HG03460 (cell line): ENCODE data around the gene BACH2.
A peak's percentile ranks its signal among the peaks of the same experiment; 100 is the strongest.
"Not testable (repeated sequence)": the region's sequence is repeated elsewhere in the genome, so short reads cannot be mapped to it uniquely, and the experiment has no call there.

ENCODE experiments used
- ATAC-seq: cut with Tn5 transposase; IDR thresholded peaks from one replicate; pipeline ENCODE4 v1.9.1; 2021; ENCODE audit not compliant: unreplicated experiment

BACH2 gene

DNA sequence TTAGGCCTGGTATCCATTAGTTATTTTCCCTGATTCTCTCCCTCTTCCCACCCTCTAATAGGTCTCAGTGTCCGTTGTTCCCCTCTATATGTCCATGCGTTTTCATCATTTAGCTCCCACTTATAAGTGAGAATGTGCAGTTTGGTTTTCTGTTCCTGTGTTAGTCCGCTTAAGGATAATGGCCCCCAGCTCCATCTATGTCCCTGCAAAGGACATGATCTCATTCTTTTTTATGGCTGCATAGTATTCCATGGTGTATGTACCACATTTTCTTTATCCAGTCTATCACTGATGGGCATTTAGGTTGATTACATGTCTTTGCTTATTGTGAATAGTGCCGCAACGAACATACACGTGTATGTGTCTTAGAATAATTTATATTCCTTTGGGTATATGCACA lies 14.4 kb downstream of the BACH2 start:
- not testable (repeated sequence) for ATAC-seq

DNA sequence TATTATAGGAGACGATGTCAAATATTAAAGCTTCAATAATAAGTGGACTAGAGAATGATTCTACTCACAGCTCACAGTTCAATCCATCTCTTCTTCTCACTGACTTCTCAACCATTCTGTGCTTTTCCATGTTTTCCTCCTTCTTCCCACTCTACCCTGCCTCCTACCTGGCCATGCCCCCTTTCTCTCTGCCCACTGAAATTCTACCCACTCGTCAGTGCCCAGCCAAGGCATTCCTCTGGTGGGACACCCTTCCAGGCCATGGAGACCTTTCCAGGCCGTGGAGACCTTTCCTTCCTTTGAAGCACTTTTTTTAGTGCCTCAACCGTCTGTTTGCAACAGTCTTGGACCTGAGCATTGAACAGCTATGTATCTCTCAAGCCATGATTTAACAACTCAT lies 18.5 kb downstream of the BACH2 start:
- ATAC-seq: no peak

DNA sequence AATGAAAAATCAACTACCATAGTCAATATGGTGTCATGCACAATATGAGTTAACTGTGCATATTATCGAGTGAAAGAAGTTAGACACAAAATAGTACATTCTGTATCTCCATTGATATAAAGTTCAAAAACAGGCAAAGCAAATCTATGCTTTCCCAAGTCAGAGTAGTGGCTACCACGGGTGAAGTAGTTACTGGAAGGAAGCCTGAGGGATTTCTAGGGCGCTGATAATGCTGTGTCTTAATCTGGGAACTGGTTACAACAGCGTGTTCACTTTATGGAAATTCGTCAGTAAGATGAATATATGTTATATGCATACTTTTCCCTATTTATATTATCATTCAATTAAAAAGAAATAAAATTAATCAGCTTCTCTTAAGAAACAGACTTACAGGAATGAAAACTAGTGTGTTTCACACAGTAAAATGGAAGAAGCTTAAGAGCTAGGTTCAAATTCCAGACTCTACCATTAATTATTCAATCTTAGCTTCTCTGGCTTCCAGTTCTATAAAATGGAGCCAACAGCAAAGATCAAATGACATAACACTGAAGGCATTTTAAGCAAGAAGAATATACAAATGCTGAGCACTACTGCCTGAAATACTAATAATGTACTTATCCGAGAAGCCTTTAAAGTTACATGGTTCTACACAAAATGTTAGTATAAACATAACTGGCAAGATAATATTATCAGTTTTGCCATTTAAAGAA lies 19.2 kb downstream of the BACH2 start:
- no peak for ATAC-seq

DNA sequence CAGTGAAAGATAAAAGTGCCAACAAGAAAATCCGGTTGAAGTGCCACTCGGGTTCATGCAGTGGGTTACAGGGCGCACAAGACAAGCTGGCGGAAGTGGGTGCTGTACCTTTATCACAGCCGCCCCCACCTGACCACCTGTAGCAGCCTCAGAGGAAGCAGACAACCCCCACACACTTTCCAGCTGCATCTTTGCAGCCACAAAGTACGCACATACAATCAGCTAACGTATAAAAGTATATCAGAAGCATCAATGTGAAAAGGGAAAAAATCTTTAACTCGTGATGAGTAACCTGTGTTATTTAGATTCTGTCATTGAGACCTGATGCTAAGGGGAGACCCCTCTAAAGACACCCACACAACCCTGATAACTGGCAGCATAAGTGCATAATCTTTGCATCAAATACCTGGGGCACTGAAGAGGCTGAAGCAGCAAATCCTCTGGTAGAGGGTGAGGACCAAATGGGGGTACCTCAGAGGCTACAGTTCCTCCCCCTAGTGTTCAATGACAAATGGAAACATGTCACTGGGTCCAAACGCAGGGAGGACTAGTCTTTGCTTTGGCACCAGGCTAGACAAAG lies 22.1 kb downstream of the BACH2 start:
- no peak for ATAC-seq

DNA sequence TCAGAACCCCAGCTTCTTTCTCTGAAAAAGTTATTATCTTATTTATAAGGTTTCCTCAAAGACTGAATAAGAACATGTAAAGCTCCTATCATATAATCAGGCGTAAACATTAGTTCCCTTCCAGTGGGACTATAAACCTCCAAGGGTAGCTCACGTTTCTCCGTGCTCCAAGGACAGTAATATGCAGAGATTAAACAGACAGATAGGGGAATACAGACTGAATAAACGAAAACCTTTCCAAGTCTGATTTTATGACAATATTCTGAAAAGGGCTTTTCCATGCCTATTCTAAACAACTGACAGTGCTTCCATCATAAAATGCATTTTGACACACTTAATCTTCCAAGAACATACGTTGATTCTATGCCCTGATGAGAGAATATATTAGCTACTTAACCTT lies 22.8 kb downstream of the BACH2 start:
- ATAC-seq: no peak

DNA sequence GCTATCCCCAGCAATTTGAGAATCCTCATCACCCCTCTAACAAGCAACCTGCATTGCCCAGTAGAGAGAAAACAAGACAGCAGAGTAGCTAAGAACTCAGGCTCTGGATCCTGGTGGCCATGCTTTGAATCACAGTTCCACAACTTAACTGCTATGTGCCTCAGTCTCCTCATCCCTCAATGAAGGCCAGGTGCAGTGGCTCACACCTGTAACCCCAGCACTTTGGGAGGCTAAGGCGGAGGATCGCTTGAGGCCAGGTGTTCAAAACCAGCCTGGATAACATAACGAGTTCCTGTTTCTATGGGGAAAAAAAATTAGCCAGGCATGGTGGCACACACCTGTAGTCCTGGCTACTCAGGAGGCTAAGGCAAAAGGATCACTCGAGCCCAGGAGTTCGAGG lies 23.7 kb downstream of the BACH2 start:
- no peak for ATAC-seq

DNA sequence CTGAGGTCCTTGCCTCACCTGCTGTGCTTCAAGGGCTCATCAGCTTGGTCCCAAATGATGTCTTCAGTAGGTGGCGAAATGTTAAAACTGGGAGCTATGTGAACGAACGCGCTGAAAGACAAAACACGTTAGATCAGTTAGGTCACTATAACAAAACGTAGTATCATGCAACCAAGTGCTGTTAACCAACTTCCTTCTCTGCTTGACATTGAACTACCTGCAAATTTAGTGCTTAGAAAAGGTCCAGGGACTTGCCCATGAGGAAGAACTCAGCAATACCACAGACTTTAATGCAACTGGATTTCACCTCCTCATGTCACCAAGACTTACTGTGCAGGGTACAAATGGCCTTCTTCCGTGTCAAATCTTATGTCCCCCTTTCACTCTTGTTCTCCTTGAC lies 24.8 kb downstream of the BACH2 start:
- ATAC-seq: no peak

DNA sequence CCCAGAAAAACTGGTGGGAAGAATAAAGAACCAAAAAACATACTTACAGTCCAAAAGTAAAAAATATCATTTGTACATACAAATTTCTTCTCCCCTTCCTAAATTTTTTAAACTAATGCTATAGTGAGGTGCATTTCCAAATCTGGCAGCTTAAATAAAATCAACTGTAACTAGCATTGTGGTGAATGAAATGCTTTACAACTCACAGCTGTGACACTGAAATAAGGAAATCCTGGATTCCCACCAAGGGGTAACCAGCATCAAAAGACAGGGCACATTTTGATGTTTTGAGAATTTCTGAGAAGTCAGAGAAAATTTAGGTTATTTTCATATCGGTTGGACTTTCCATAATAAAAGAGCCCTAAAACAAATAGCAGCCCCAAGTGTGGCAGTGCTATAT lies 27.3 kb downstream of the BACH2 start:
- no peak for ATAC-seq

DNA sequence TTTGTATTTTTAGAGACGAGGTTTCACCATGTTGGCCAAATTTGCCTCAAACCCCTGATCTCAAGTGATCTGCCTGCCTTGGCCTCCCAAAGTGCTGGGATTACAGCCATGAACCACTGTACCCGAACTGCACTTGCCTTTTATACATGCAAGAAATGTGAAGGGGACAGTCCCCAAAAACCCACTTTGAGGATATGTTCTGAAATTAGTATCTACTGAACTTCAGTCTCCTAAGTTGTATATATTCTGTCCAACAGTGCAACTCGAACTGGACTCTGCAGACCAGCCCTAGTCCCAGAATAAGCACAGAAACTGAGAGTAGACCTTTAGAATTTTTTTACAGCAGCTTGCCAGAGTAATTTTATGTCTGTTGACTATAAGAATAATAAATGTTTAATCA lies 28.5 kb downstream of the BACH2 start:
- no peak for ATAC-seq

DNA sequence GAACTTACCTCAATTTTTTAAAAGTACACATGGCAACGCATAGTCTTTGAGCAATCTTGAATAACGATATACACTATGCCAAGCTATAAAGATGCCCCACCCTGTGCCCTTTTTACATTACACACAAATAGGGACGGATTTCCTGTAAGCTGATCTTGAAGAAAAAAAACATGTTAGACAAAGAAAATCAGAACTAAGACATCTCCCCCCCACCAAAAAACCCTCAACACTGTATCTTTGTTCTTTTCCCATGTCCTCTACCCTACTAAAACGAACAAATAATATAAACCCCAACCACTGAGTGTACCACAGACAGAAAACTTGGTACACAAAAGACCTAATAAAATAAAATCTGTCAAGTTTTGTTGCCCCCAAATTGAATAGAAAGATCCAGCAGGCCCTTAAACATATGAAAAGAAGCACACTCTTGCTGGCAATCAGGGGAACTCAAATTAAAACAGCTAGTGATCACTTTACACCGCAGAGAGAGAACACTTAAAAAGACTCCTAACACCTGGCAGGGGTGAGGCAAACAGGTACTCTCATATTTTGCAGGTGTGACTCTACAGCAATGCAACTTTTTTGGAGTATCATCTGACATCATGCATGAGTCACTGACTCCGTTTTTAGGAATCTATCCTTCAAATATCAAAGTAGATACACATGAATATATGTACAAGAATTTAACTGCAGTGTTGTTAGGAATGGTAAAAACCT lies 29.6 kb downstream of the BACH2 start:
- ATAC-seq: no peak

DNA sequence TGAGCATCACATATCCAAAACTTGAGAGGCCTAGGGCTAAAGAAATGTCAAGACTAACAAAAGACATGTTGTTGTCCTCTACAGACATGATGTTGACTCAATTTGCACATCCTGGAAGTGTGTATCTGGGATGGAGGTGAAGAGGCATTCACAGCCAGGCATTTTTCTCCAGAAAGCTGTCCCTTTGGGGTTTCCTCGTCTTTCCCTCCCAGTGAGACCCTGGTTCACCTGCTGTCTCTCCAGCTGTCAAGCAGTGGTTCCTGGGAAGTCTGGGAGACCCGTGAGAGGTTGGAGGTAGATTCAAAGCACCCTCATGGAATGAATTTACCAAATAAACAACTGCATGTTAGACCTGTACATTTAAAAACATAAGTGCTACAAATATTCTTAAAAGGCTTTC lies 32.1 kb downstream of the BACH2 start:
- no peak for ATAC-seq

DNA sequence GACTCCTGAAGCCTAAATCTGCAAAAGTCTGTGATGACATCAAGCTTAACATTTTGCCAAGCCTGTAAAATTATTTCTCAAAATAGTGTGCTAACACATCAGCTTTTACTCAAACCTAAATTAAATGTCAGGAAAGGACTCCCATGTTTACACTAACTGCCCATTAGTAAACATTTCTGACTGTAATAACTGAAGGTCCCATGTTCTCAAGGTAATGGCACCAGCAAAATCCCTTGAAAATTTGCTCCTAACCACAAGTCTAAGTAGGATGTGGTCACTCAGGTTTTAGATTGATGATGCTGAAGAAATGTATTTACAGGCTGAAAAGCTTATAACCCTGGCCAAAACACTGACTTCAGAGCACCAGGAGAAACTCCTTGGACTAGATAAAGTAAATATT lies 33.0 kb downstream of the BACH2 start:
- ATAC-seq: no peak

DNA sequence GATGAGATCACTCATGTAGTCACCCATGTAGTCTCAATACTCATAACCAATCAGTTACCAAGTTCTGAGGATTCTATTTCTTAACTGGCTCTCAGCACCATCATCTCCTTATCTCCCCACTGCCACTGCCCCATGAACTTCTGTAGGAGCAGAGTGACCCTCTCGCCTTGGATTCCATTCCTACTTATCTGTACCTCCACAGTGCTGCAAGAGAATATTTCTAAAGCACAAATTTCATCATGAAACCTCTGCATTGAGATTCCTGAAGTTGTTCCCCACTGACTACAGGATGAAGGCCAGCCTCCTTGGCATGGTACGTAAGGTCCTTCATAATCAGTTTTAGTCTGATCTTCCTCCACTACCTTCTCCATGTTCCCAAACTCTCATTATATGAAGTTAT lies 34.8 kb downstream of the BACH2 start:
- ATAC-seq: no peak

DNA sequence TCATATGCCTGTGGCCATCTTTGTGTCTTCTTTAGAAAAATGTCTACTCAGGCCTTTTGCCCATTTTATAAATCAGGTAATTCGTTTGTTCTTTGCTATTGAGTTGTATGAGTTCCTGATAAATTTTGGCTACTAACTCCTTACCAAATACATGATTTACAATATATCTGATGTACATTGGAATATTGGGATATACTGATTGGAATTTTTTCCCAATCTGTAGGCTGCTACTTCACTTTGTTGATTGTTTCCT lies 39.2 kb downstream of the BACH2 start:
- no peak for ATAC-seq

DNA sequence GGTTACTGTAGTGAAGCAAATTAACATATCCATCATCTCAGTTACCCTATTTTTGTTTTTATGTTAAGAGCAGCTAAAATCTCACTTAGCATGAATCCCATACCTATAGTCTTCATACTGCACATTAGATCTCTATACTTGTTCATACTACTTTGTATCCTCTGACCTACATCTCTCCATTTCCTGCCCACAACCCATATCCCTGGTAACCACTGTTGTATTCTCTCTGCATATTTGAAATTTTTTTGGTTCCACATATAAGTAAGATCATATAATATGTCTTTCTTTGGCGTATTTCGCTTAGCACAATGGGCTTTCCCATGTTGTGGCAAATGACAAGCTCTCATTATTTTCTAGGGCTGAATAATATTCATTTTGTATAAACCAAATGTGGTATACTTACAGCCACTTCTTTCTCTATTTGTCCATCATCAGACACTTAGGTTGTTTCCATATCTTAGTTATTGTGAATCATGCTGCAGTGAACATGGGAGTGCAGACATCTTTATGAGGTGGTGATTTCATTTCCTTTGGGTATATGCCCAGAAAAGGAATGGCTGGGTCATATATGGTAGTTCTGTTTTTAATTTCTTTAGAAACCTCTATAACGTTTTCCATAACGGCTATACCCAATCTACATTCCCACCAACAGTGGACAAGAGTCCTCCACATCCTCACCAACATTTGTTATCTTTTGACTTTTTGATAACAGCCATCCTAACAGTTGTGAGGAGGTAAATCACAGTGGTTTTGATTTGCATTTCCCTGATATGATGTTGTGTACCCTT lies 39.8 kb downstream of the BACH2 start:
- no peak for ATAC-seq

DNA sequence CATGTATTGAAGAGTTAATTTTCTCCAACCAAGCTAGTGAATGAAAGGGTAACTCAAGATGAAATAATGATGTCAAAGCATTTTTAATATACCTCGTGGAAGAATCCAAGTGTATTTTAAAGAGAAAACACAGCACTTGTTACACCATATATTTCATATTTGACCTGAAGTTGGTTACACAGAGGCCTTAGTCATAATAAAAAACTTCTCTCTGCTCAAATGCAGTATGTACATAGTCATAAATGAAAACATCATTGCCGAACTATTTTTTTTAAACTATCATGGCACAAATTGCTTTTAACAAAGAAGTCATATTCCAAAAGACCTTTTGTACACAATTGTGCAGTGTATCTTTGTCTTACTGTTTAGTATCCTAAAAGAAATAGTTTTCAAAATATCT lies 43.0 kb downstream of the BACH2 start:
- ATAC-seq: no peak

DNA sequence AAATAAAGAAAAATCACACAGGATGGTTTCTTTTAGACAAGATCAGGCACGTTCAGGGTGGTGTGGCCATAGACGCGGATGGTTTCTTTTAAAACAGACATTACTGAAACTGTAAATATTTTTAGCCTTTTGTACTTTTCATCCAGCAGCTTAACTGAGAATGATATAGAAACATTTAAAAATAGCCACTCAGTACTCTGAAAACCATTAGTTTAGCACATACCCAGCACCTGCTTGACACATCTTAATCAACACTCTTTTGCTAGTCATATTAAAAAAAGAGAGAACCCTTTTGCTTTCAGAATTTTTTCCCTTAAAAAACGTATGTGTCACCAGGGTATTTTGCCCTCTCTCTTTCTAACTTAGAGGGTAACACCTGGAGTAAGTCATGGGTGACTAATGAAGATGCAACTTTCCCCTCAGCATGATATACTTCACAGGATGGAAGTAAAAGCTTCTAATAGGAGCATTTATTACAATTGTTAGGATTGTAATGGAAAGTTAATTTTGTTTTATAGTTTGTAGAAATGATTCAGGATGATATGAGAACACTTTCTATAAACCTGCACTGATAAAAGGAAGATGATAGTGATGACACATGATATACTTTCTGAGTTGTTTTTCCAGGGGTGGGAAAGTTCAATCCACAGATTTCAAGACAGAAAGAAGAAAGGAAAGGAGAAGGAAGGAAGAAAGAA lies 45.2 kb downstream of the BACH2 start:
- ATAC-seq: peak; percentile 87

DNA sequence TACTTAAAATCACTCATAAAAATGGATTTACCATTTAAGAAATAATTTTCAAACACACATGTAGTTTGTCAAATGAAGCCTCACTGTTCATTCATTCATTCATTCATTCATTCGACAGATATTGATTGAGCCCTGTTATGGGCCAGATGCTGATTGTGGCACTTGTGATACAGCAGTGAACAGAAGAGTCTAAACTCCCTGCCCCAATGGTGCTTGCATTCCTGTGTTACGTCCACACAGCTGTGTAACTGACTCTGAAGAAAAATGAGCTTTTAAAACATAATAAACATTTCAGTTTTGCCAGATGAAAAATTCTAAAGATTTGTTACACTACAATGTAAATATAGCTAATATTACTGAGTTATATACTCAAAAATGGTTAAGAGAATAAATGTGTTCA lies 46.2 kb downstream of the BACH2 start:
- ATAC-seq: no peak

DNA sequence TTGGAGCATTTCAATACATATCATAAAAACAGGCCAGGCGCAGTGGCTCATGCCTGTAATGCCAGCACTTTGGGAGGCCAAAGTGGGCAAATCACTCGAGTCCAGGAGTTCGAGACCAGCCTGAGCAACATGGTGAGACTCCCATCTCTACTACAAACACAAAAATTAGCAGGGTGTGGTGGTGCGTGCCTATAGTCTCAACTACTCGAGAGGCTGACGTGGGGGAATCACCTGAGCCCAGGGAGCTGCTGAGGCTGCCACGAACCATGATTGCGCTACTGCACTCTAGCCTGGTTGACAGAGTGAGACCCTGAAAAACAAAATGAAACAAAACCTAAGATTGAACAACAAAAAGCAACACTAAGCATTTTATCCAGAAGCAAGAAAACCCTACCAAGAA lies 47.2 kb downstream of the BACH2 start:
- no peak for ATAC-seq

DNA sequence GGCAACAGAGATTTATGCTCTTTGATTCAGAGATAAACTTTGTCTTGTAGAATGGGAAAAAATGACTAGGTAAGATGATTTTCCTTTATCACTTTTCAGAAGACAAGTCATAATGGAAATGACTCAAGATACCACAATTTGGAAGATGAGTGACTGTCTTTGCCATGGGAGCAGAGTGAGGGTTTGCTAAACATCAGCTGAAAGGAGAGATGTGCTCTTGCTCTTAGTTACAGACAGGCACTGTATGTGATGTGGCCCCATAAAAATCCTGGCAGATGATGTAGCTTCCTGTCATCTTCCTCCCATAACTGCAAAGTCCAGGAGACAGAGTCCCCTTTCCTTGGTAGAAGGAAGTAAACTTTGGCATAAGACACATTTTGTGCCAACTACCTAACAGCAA lies 47.6 kb downstream of the BACH2 start:
- no peak for ATAC-seq

DNA sequence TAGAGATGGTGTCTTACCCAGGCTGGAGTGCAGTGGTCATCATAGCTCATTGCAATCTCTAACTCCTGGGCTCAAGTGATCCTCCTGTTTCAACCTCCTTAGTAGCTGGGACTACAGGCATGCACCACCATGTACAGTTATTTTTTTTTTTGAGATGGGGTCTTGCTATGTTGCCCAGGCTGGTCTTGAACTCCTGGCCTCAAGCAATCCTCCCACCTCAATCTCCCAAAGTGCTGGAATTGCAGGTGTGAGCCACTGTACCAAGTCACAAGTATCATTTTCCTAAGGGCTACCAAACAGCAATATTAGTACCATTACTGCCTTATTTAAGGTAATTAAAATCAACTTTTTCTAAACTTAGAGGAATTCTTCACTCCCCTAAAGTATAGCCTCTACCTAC lies 49.4 kb downstream of the BACH2 start:
- ATAC-seq: no peak
